GM12874 (cell line): ENCODE results near the gene DCLK1.

Experiments used
- CTCF ChIP-seq: IDR thresholded peaks from 2 replicates; pipeline ENCODE4 v1.5.1; 2011; ENCODE audit warnings: low read depth, mild to moderate bottlenecking, control low read depth, low read length, moderate library complexity; ENCODE audit not compliant: insufficient read depth

Gene DCLK1

DNA sequence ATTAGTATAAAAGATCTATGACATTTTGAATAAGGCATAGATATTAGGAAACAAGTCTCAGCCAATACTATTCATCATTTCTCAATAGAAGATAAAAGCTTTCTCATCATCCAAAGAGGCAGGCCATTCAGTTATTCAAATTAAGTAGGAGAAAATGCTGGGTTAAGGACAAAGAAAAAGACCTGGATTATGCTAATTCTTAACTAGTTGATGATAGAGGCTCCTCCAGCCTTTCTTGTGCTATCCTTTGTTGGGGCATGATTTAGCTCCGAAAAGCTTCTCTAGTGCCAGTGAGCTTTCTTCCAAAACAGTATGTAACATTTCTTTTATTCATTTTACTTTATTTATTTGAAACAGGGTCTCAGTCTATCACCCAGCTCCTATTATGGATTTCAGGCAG, 223.0 kb downstream of the DCLK1 start:
- no peak for TF ChIP-seq CTCF

- TF ChIP-seq CTCF, result no peak
Measured at GRCh38 chr13:35906636-35907035, 224.5 kb downstream of the DCLK1 start.

GRCh38 chr13:35903075-35903474, 228.1 kb downstream of the DCLK1 start:
- no peak for TF ChIP-seq CTCF

DNA sequence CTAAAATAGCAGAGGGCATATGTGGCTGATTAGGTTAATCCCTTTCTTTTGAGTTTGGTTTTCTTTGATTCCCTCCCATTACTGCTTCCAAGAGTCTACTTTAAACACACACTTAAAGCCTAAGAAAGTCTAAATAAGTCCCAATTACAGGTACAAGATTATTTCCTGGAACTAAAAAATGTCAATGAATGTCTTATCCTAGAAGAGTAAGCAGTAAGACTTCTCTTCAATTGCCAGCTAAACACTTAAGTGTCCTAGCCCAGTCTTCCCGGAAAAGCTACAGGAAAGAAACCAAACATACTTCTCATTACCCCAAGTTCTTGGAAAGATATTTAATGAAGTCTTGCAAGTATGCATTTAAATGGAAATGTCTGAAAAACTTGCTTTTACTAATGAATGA, 233.1 kb downstream of the DCLK1 start:
- TF ChIP-seq CTCF, result no peak

GRCh38 chr13:35894636-35895035, 236.5 kb downstream of the DCLK1 start:
- no peak for TF ChIP-seq CTCF

DNA sequence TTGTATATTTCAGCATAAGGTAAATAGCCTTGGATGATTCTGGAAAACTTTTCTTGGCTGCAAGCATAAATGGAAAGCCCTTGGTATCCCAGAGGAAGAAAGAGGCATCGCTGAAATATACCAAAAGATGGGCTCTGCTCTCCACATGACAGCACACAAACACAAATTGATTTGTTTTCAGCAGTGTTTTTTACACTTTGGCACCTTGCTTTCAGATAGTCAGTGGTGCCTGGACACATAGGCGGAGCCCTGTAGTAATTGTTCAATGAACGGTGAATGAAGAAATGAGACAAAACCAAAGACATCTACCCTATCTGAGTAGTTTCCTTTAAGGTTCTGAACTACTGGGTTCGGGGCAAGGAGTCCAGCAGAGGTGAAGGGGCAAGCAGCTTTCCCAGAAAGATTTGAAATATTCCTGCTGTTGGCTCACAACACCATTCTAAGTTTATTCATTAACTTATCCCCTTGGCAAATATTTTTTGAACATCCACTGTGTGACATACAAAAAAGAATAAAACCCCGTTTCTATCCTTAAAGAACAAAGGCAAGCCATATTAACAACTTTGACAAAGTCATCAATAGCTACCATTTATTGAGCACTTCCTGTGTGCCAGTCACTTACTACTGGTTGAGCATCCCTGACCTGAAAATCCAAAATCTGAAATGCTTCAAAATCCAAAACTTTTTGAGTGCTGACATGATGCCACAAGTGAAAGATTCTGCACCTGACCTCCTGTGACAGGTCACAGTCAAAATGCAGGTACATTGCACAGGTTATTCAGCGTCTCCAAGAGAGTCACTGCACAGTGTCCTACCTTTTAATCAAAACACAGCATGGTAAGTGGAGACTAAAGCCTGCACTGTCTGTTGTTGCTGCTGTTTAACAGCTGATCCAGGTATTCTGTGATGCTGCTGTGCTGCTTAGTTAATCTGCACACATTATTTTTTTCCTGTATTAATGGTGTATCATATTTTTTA, 238.1 kb downstream of the DCLK1 start:
- TF ChIP-seq CTCF, result no peak

DNA sequence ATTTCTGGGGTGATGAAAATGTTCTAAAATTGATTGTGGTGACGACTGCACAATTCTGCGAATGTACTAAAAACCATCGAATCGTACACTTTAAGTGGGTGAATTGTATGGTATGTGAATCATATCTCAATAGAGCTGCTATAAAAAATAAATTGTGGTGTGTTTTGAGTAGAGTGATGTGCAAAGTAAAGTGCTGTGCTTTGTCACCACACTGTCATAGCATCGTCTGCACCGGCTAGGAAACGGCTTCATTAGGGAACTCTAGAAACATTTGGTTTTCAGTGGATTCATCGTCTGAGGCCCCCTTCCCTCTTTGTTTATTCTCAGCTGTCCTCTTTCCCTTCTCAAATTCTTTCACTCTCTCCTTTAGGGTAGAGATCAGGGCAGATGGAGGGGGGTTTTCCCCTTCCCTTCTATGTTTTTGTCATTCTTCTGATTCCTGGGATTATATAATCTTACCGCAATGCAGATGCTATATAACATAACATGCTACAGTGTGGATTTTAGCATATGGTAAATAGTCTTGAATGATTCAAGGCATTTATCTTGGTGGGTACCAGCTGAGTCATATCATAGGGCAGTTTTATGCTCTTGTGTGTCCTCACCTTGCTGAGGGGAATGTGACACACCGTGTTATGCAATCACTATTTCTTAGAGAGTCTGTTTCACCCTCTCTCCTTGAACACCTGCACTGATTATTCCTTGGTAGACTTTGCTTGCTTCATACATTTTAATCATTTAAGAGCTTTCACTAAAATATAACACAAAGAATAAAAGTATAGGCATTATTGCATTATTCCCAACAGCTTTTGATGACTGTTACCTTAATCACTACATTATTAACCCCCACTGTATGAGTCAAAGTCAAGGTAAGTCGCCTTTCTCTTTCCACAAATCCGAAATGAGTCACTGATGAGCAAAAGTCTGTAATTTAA, 239.4 kb downstream of the DCLK1 start:
- TF ChIP-seq CTCF, result no peak
